Stimulated activated memory B cell treated with anti-CD40 and anti-IgM and Interleukin-4, amounts not matched to agents 10 μg/mL and 1 μg/mL and 100 μg/mL, for 72 hours (primary cell): ENCODE measurements around the gene GRM8.

Experiments used
- ATAC-seq: fragments of 150-1000 bp; cut with Tn5 transposase; 2 replicates; pipeline ENCODE4 v1.10.0; 2021
- H3K27ac Mint-ChIP-seq: one replicate; pipeline ENCODE4 v1.8.0; 2022; ENCODE audit warnings: mild to moderate bottlenecking, mixed read lengths
- H3K27me3 Mint-ChIP-seq: one replicate; pipeline ENCODE4 v1.8.0; 2022; ENCODE audit warnings: mixed read lengths
- H3K36me3 Mint-ChIP-seq: one replicate; pipeline ENCODE4 v1.8.0; 2022; ENCODE audit warnings: mixed read lengths
- H3K4me1 Mint-ChIP-seq: one replicate; pipeline ENCODE4 v1.8.0; 2022; ENCODE audit warnings: mixed read lengths
- H3K4me3 Mint-ChIP-seq: one replicate; pipeline ENCODE4 v1.8.0; 2022; ENCODE audit warnings: mild to moderate bottlenecking, moderate library complexity, mixed read lengths
- H3K9me3 Mint-ChIP-seq: one replicate; pipeline ENCODE4 v1.8.0; 2022; ENCODE audit warnings: mixed read lengths

The GRM8 gene

GRCh38 chr7:126778101-126778500 is 474.6 kb downstream of the GRM8 start:
- ATAC-seq, result no peak
- H3K9me3 Mint-ChIP-seq, result no peaks in the 10 kb centered on the region
- H3K36me3 Mint-ChIP-seq, result no peaks in the 10 kb centered on the region
- H3K4me3 Mint-ChIP-seq, result no peak overlapping the region
- H3K27me3 Mint-ChIP-seq, result no peaks in the 10 kb centered on the region
- H3K4me1 Mint-ChIP-seq, result no peaks in the 10 kb centered on the region
- H3K27ac Mint-ChIP-seq, result no peak overlapping the region

GRCh38 chr7:126776498-126776897 is 476.2 kb downstream of the GRM8 start:
- Mint-ChIP-seq H3K9me3 (no peaks in the 10 kb centered on the region), H3K4me1 (no peaks in the 10 kb centered on the region), H3K4me3 (no peak overlapping the region), H3K27me3 (no peaks in the 10 kb centered on the region), H3K36me3 (no peaks in the 10 kb centered on the region), H3K27ac (no peak overlapping the region)
- no peak for ATAC-seq

GRCh38 chr7:126774077-126774476 is 478.7 kb downstream of the GRM8 start:
- H3K4me3 Mint-ChIP-seq, result no peak overlapping the region
- H3K27ac Mint-ChIP-seq, result no peak overlapping the region
- no peaks in the 10 kb centered on the region for H3K4me1 Mint-ChIP-seq
- H3K36me3 Mint-ChIP-seq, result no peaks in the 10 kb centered on the region
- H3K27me3 Mint-ChIP-seq, result no peaks in the 10 kb centered on the region
- H3K9me3 Mint-ChIP-seq, result no peaks in the 10 kb centered on the region
- ATAC-seq, result no peak

GRCh38 chr7:126768836-126769235 is 483.9 kb downstream of the GRM8 start:
- Mint-ChIP-seq H3K27ac (no peak overlapping the region), H3K36me3 (no peaks in the 10 kb centered on the region), H3K9me3 (no peaks in the 10 kb centered on the region), H3K4me3 (no peak overlapping the region), H3K27me3 (no peaks in the 10 kb centered on the region), H3K4me1 (no peaks in the 10 kb centered on the region)
- ATAC-seq, result no peak

GRCh38 chr7:126760914-126761577 is 491.7 kb downstream of the GRM8 start:
- H3K27me3 Mint-ChIP-seq, result no peaks in the 10 kb centered on the region
- ATAC-seq, result no peak
- no peaks in the 10 kb centered on the region for H3K4me1 Mint-ChIP-seq
- H3K27ac Mint-ChIP-seq, result no peak overlapping the region
- no peaks in the 10 kb centered on the region for H3K9me3 Mint-ChIP-seq
- H3K4me3 Mint-ChIP-seq, result no peak overlapping the region
- no peaks in the 10 kb centered on the region for H3K36me3 Mint-ChIP-seq

GRCh38 chr7:126755381-126755780 is 497.4 kb downstream of the GRM8 start:
- no peaks in the 10 kb centered on the region for H3K27me3 Mint-ChIP-seq
- H3K4me3 Mint-ChIP-seq, result no peak overlapping the region
- no peak overlapping the region for H3K27ac Mint-ChIP-seq
- no peaks in the 10 kb centered on the region for H3K9me3 Mint-ChIP-seq
- no peak for ATAC-seq
- H3K36me3 Mint-ChIP-seq, result no peaks in the 10 kb centered on the region
- H3K4me1 Mint-ChIP-seq, result no peaks in the 10 kb centered on the region

GRCh38 chr7:126750207-126750911 is 502.4 kb downstream of the GRM8 start:
- Mint-ChIP-seq H3K27ac (no peak overlapping the region), H3K27me3 (no peaks in the 10 kb centered on the region), H3K4me3 (no peak overlapping the region), H3K4me1 (no peaks in the 10 kb centered on the region), H3K9me3 (no peaks in the 10 kb centered on the region), H3K36me3 (no peaks in the 10 kb centered on the region)
- ATAC-seq, result no peak

- Mint-ChIP-seq H3K4me3 (no peak overlapping the region), H3K27me3 (no peaks in the 10 kb centered on the region), H3K27ac (no peak overlapping the region), H3K9me3 (peaks cover 3% of the 10 kb centered on the region), H3K4me1 (no peaks in the 10 kb centered on the region), H3K36me3 (no peaks in the 10 kb centered on the region)
- ATAC-seq, result peak; percentile 20
These were observed 523.8 kb downstream of the GRM8 start for GRCh38 chr7:126728967-126729366.

GRCh38 chr7:126727930-126728391 is 524.8 kb downstream of the GRM8 start:
- no peaks in the 10 kb centered on the region for H3K36me3 Mint-ChIP-seq
- H3K27ac Mint-ChIP-seq, result no peak overlapping the region
- ATAC-seq, result no peak
- H3K9me3 Mint-ChIP-seq, result peaks cover 3% of the 10 kb centered on the region
- H3K4me1 Mint-ChIP-seq, result no peaks in the 10 kb centered on the region
- no peaks in the 10 kb centered on the region for H3K27me3 Mint-ChIP-seq
- H3K4me3 Mint-ChIP-seq, result no peak overlapping the region

GRCh38 chr7:126723966-126724544 is 528.7 kb downstream of the GRM8 start:
- Mint-ChIP-seq H3K9me3 (peaks cover 3% of the 10 kb centered on the region), H3K4me3 (no peak overlapping the region), H3K27me3 (no peaks in the 10 kb centered on the region), H3K36me3 (no peaks in the 10 kb centered on the region), H3K4me1 (no peaks in the 10 kb centered on the region), H3K27ac (no peak overlapping the region)
- ATAC-seq, result no peak

GRCh38 chr7:126720232-126720631 is 532.5 kb downstream of the GRM8 start:
- H3K27me3 Mint-ChIP-seq, result no peaks in the 10 kb centered on the region
- H3K36me3 Mint-ChIP-seq, result no peaks in the 10 kb centered on the region
- H3K4me3 Mint-ChIP-seq, result no peak overlapping the region
- no peak for ATAC-seq
- no peaks in the 10 kb centered on the region for H3K4me1 Mint-ChIP-seq
- no peak overlapping the region for H3K27ac Mint-ChIP-seq
- no peaks in the 10 kb centered on the region for H3K9me3 Mint-ChIP-seq

- no peak for ATAC-seq
- H3K27me3 Mint-ChIP-seq, result no peaks in the 10 kb centered on the region
- H3K4me3 Mint-ChIP-seq, result no peak overlapping the region
- H3K9me3 Mint-ChIP-seq, result no peaks in the 10 kb centered on the region
- no peaks in the 10 kb centered on the region for H3K4me1 Mint-ChIP-seq
- no peaks in the 10 kb centered on the region for H3K36me3 Mint-ChIP-seq
- no peak overlapping the region for H3K27ac Mint-ChIP-seq
These were observed 534.3 kb downstream of the GRM8 start for GRCh38 chr7:126718419-126718818.

GRCh38 chr7:126716321-126716720 is 536.4 kb downstream of the GRM8 start:
- Mint-ChIP-seq H3K9me3 (peaks cover 3% of the 10 kb centered on the region), H3K27me3 (no peaks in the 10 kb centered on the region), H3K27ac (no peak overlapping the region), H3K4me3 (no peak overlapping the region), H3K36me3 (no peaks in the 10 kb centered on the region), H3K4me1 (no peaks in the 10 kb centered on the region)
- ATAC-seq, result no peak

GRCh38 chr7:126715076-126715475 is 537.7 kb downstream of the GRM8 start:
- Mint-ChIP-seq H3K4me1 (no peaks in the 10 kb centered on the region), H3K27ac (no peak overlapping the region), H3K27me3 (no peaks in the 10 kb centered on the region), H3K36me3 (no peaks in the 10 kb centered on the region), H3K4me3 (no peak overlapping the region), H3K9me3 (peaks cover 3% of the 10 kb centered on the region)
- ATAC-seq, result no peak

GRCh38 chr7:126702242-126703016 is 550.3 kb downstream of the GRM8 start:
- ATAC-seq, result peak; percentile 42
- peaks cover 12% of the 10 kb centered on the region for H3K4me1 Mint-ChIP-seq
- H3K27ac Mint-ChIP-seq, result no peak overlapping the region
- no peak overlapping the region for H3K4me3 Mint-ChIP-seq
- H3K27me3 Mint-ChIP-seq, result no peaks in the 10 kb centered on the region
- peaks cover 4% of the 10 kb centered on the region for H3K9me3 Mint-ChIP-seq
- H3K36me3 Mint-ChIP-seq, result no peaks in the 10 kb centered on the region
